ENCODE measurements around the gene SLC22A5. TPM values are rescaled to one million over a fixed set of nuclear protein-coding genes. Genes with fewer than 3 reads are reported as not detected.

Gene SLC22A5
- total and polyA plus RNA-seq, 9 of the 15 experiments (the other 6 are each of a cell fraction or from before 2014, with no cell fraction given), result 3.0 to 16.6 (median 8.3) TPM

- TF ChIP-seq, protein P1, sequence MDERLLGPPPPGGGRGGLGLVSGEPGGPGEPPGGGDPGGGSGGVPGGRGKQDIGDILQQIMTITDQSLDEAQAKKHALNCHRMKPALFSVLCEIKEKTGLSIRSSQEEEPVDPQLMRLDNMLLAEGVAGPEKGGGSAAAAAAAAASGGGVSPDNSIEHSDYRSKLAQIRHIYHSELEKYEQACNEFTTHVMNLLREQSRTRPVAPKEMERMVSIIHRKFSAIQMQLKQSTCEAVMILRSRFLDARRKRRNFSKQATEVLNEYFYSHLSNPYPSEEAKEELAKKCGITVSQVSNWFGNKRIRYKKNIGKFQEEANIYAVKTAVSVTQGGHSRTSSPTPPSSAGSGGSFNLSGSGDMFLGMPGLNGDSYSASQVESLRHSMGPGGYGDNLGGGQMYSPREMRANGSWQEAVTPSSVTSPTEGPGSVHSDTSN (CRISPR knock-in tag; IDR thresholded peaks at IDR 0.05; ENCODE audit: low read depth), result no peak
- TF ChIP-seq, protein P1 (tag; conservative IDR thresholded peaks at IDR 0.05; ENCODE audit: low read depth), result no peak
- no peak for TF ChIP-seq NCOA2 (IDR thresholded peaks at IDR 0.05; ENCODE audit: partially characterized antibody in 2 of 2)
- TF ChIP-seq, protein P2, sequence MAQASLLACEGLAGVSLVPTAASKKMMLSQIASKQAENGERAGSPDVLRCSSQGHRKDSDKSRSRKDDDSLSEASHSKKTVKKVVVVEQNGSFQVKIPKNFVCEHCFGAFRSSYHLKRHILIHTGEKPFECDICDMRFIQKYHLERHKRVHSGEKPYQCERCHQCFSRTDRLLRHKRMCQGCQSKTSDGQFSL (CRISPR knock-in tag; IDR thresholded peaks at IDR 0.05), result no peak
- TF ChIP-seq, protein P2 (tag; IDR thresholded peaks at IDR 0.05), result no peak
- peak; percentile 85 for TF ChIP-seq RFX1 (IDR thresholded peaks at IDR 0.05)
- TF ChIP-seq TGIF2 (CRISPR knock-in tag; IDR thresholded peaks at IDR 0.05), result no peak
- peak; percentile 91 for TF ChIP-seq ZBTB17 (CRISPR knock-in tag; IDR thresholded peaks at IDR 0.05)
- peak; percentile 95 for TF ChIP-seq ZNF589 (CRISPR knock-in tag; IDR thresholded peaks at IDR 0.05; ENCODE audit: low read depth)
- TF ChIP-seq TAF7 (tag; IDR thresholded peaks at IDR 0.05), result peak; percentile 76
- TF ChIP-seq ATF1 (CRISPR knock-in tag; IDR thresholded peaks at IDR 0.05), result no peak
- TF ChIP-seq ATF1 (tag; IDR thresholded peaks at IDR 0.05), result peak; percentile 56
- TF ChIP-seq ETV6 (IDR thresholded peaks at IDR 0.05; ENCODE audit: borderline replicate concordance in 1 of 2, low read depth in 2 of 2, low read length in 1 of 2), result 0 out of 4 replicates have a peak, but pooled peaks of 1 of the 2 experiments have one; percentile 64
- no peak for TF ChIP-seq ETV6 (CRISPR knock-in tag; IDR thresholded peaks at IDR 0.05; ENCODE audit: borderline replicate concordance)
- TF ChIP-seq ZNF586 (CRISPR knock-in tag; conservative IDR thresholded peaks at IDR 0.05), result 0 out of 2 replicates have a peak, but pooled peaks have one; percentile 4
- TF ChIP-seq, protein P3, sequence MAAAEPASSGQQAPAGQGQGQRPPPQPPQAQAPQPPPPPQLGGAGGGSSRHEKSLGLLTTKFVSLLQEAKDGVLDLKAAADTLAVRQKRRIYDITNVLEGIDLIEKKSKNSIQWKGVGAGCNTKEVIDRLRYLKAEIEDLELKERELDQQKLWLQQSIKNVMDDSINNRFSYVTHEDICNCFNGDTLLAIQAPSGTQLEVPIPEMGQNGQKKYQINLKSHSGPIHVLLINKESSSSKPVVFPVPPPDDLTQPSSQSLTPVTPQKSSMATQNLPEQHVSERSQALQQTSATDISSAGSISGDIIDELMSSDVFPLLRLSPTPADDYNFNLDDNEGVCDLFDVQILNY (CRISPR knock-in tag; IDR thresholded peaks at IDR 0.05), result no peak
- TF ChIP-seq STAT5A (IDR thresholded peaks at IDR 0.05; ENCODE audit: borderline replicate concordance, low read length), result peak; percentile 60; the same call in 1 of the 2 replicates
- TF ChIP-seq CBFA2T3 (IDR thresholded peaks at IDR 0.05), result peak; percentile 95
- TF ChIP-seq MEIS2 (IDR thresholded peaks at IDR 0.05; ENCODE audit: partially characterized antibody), result no peak
- no peak for TF ChIP-seq ATF6 (CRISPR knock-in tag; IDR thresholded peaks at IDR 0.05)
- no peak for TF ChIP-seq ZNF282 (CRISPR knock-in tag; IDR thresholded peaks at IDR 0.05)
- peak; percentile 66; the same call in 1 of the 2 replicates for TF ChIP-seq MYC (IDR thresholded peaks at IDR 0.05; ENCODE audit: low read depth, low read length)
- no peak for TF ChIP-seq MYC (CRISPR knock-in tag; IDR thresholded peaks at IDR 0.05; ENCODE audit: borderline replicate concordance, low read depth)
- TF ChIP-seq PPARD (CRISPR knock-in tag; IDR thresholded peaks at IDR 0.05), result no peak
- TF ChIP-seq ZNF717 (CRISPR knock-in tag; IDR thresholded peaks at IDR 0.05), result no peak
Observed at GRCh38 chr5:132426525-132427138, 57.1 kb downstream of the SLC22A5 start (continued).
